MCF 10A (cell line): ENCODE measurements around the gene CCNL2. TPM values are rescaled to one million over a fixed set of nuclear protein-coding genes. Genes with fewer than 3 reads are reported as not detected.
A peak's percentile ranks its signal among the peaks of the same experiment; 100 is the strongest.

Source experiments
- BruUV-seq: library from RNA; stranded (reverse); fragments of 400-500 nt; replicated peaks from 2 replicates; lab custom pipeline; 2021; lab: Mats Ljungman, UMichigan
- CTCF ChIA-PET: fragments of 300-600 bp; sonication (Branson Sonifier 250); formaldehyde crosslinking; extraction: SDS; loops from one replicate; lab custom pipeline; 2021; ENCODE audit warnings: antibody characterized with exemption, inconsistent platforms; lab: Yijun Ruan, JAX
- POLR2A ChIA-PET: fragments of 300-600, 350-650 bp; sonication (Branson Sonifier 250); formaldehyde crosslinking; extraction: SDS; loops from one replicate; lab custom pipeline; 2020; ENCODE audit warnings: antibody characterized with exemption, inconsistent platforms; lab: Yijun Ruan, JAX
- DNase-seq: peaks from one replicate; pipeline ENCODE4 v3.0.0-alpha.2; 2018; ENCODE audit not compliant: unreplicated experiment
- H3K27ac Mint-ChIP-seq: one replicate; pipeline ENCODE4 v1.8.0; 2022; ENCODE audit warnings: mild to moderate bottlenecking, low read depth, mixed read lengths; ENCODE audit not compliant: unreplicated experiment
- H3K27me3 Mint-ChIP-seq: one replicate; pipeline ENCODE4 v1.8.0; 2022; ENCODE audit warnings: mixed read lengths; ENCODE audit not compliant: insufficient read depth, unreplicated experiment
- H3K36me3 Mint-ChIP-seq: one replicate; pipeline ENCODE4 v1.8.0; 2022; ENCODE audit warnings: mild to moderate bottlenecking, moderate library complexity, mixed read lengths; ENCODE audit not compliant: insufficient read depth, unreplicated experiment
- H3K4me1 Mint-ChIP-seq: one replicate; pipeline ENCODE4 v1.8.0; 2022; ENCODE audit warnings: mixed read lengths; ENCODE audit not compliant: insufficient read depth, unreplicated experiment
- H3K4me3 Mint-ChIP-seq: one replicate; pipeline ENCODE4 v1.8.0; 2022; ENCODE audit warnings: mild to moderate bottlenecking, moderate library complexity, mixed read lengths; ENCODE audit not compliant: unreplicated experiment
- H3K9me3 Mint-ChIP-seq: one replicate; pipeline ENCODE4 v1.8.0; 2022; ENCODE audit warnings: mixed read lengths; ENCODE audit not compliant: unreplicated experiment
- CTCF ChIP-seq: fragments of 200-600 bp; IDR thresholded peaks from one replicate; pipeline ENCODE4 v1.8.0; 2022; ENCODE audit warnings: antibody characterized with exemption, mild to moderate bottlenecking; ENCODE audit not compliant: unreplicated experiment
- intact Hi-C: fragments of 100-400 bp; cut with micrococcal nuclease; formaldehyde crosslinking; loops from 2 replicates; pipeline ENCODE4 v1.14.1; 2022
- total RNA-seq: library from RNA; stranded (reverse); gene quantifications from 2 replicates; pipeline ENCODE4 v1.2.3, GENCODE V29; 2022

Gene CCNL2
- total RNA-seq, 1 experiment from 2014 or later, result 248 TPM

DNA sequence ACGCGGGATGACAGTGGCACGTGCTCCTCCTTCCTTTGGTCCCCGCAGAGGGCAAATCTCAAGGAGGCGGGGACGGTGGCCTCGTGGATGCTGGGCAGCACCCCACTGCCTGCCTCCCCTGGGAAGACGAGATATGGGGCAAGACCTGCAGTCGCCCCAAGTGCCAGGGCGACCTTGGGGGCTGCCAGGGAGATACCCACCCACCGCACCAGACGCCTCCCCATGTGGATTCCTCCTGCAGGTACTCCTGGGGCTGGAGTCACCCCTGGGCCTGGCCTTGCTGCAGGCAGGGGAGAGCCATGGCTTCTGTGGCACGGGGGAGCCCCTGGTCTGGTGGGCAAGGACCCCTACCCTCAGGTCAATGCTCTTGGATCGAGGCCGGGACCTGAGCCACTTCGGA, 18.3 kb downstream of the CCNL2 start:
- no peak for TF ChIP-seq CTCF
- POLR2A ChIA-PET, result no interaction called here
- H3K36me3 Mint-ChIP-seq, result peaks cover 10% of the 10 kb centered on the region
- no peak overlapping the region for H3K27ac Mint-ChIP-seq
- CTCF ChIA-PET, result no interaction called here
- H3K4me3 Mint-ChIP-seq, result no peak overlapping the region
- H3K9me3 Mint-ChIP-seq, result no peaks in the 10 kb centered on the region
- intact Hi-C loops, result no loop called here
- no TSS peak for BruUV-seq
- no peak for DNase-seq
- peaks cover 9% of the 10 kb centered on the region for H3K4me1 Mint-ChIP-seq
- H3K27me3 Mint-ChIP-seq, result no peaks in the 10 kb centered on the region

- Mint-ChIP-seq H3K4me1 (peaks cover 9% of the 10 kb centered on the region), H3K27me3 (no peaks in the 10 kb centered on the region), H3K9me3 (no peaks in the 10 kb centered on the region), H3K36me3 (peaks cover 17% of the 10 kb centered on the region), H3K4me3 (no peak overlapping the region), H3K27ac (no peak overlapping the region)
- intact Hi-C loops, result loop anchor here (10.0 kb wide), 1 partner anchor 127 kb away; no protein-coding TSS in a partner anchor
- DNase-seq, result no peak
- ChIA-PET CTCF (interaction anchor here (0.6 to 1.5 kb wide), 5 partner anchors 9 to 418 kb away, joined by 3 to 5 read pairs (median 4); no protein-coding TSS in a partner anchor), POLR2A (interaction anchor here (1.4 to 1.8 kb wide), 2 partner anchors 22 to 127 kb away, joined by 3 to 5 read pairs; partner anchors contain the start of gene CCNL2)
- BruUV-seq, result no TSS peak
- TF ChIP-seq CTCF, result no peak
Observed at GRCh38 chr1:1377540-1378205, 21.5 kb downstream of the CCNL2 start.

- BruUV-seq, result no TSS peak
- intact Hi-C loops, result loop anchor here (10.0 kb wide), 1 partner anchor 128 kb away; no protein-coding TSS in a partner anchor
- Mint-ChIP-seq H3K27me3 (no peaks in the 10 kb centered on the region), H3K27ac (peak overlapping the region; percentile 94), H3K36me3 (peaks cover 17% of the 10 kb centered on the region), H3K4me1 (peaks cover 9% of the 10 kb centered on the region), H3K4me3 (peak overlapping the region; percentile 87), H3K9me3 (no peaks in the 10 kb centered on the region)
- POLR2A ChIA-PET, result interaction anchor here (1.4 to 2.5 kb wide), 5 partner anchors 14 to 128 kb away, joined by 3 to 47 read pairs (median 21); partner anchors contain the start of genes CCNL2, DVL1 and MRPL20
- CTCF ChIA-PET, result interaction anchor here (0.8 to 1.5 kb wide), 3 partner anchors 22 to 128 kb away, joined by 3 to 5 read pairs (median 3); partner anchors contain the start of gene CCNL2
- no peak for DNase-seq
- no peak for TF ChIP-seq CTCF
Observed at GRCh38 chr1:1376551-1377226, 22.4 kb downstream of the CCNL2 start.
